GM18505 (cell line): ENCODE measurements around the gene SYCN.

Source experiments
- ATAC-seq: cut with Tn5 transposase; IDR thresholded peaks from one replicate; pipeline ENCODE4 v1.9.1; 2021; ENCODE audit not compliant: unreplicated experiment
- POLR2A ChIP-seq: IDR thresholded peaks from 4 replicates; pipeline ENCODE4 v1.6.1; 2011; ENCODE audit warnings: borderline replicate concordance; ENCODE audit not compliant: insufficient read depth, insufficient read length; ENCODE audit errors: extremely low read depth

SYCN gene

GRCh38 chr19:39192846-39193245 lies 11.2 kb downstream of the SYCN start:
- no peak for ATAC-seq
- no peak for TF ChIP-seq POLR2A

- TF ChIP-seq POLR2A = no peak
- ATAC-seq = no peak
Observed at GRCh38 chr19:39190768-39191167, 13.3 kb downstream of the SYCN start.

DNA sequence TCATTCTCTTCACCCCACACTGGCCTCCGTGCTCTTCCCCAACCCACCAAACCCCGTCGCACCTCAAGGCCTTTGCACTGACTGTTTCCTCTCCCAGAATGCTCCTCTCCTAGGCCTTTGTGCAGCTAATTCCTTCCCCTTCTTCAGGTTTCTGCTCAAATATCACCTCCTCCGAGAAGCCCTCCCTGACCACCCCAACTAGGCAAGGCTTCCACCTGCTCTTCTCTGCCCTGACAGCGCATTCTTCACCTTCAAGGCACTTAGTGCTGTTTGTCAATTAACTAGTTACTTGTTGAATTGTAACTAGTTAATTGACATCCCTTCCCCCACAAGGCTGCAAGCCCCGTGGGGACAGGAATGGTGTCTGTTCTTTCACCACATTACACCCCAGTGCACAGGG lies 15.1 kb downstream of the SYCN start:
- no peak for ATAC-seq
- TF ChIP-seq POLR2A = no peak

DNA sequence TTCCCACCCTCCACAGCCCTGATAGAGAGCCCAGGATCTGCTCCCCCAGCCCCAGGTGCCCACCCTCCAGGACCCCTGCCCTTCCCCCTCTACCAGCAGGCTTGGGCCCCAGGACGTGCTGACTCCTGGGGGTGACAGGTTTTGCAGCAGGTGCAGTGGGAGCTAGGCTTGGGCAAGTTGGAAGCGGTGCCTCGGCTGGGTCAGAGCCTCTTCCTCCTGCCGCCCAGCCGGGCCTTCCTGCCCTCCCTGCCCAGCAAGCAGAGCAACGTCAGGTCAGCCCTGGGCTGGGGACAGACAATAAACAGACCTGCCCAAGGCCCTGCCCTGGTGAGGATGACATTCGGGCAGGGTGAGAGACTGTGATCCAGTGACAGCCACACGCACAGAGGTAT lies 16.5 kb downstream of the SYCN start:
- no peak for ATAC-seq
- no peak for TF ChIP-seq POLR2A

- ATAC-seq = no peak
- TF ChIP-seq POLR2A = no peak
Observed at GRCh38 chr19:39186391-39186790, 17.7 kb downstream of the SYCN start.

- TF ChIP-seq POLR2A = no peak
- no peak for ATAC-seq
Observed at GRCh38 chr19:39183104-39183503, 21.0 kb downstream of the SYCN start.

DNA sequence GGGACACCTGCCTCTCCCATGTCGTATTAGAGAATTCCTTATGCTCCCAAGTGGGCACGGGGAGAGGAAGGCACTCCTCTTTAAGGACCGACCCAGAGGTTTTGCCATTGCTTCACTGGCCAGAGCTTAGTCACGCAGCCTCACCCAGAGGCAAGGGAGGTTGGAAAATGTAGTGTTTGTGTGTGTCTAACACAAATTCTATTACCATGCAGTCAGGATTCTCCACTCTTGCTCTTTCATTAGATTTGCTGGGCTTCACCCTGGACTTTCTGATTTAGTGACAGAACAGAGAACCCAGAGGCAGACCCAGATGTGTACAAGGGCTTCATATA lies 21.9 kb downstream of the SYCN start:
- TF ChIP-seq POLR2A = no peak
- ATAC-seq = no peak

GRCh38 chr19:39181500-39182173 lies 22.4 kb downstream of the SYCN start:
- no peak for TF ChIP-seq POLR2A
- no peak for ATAC-seq

DNA sequence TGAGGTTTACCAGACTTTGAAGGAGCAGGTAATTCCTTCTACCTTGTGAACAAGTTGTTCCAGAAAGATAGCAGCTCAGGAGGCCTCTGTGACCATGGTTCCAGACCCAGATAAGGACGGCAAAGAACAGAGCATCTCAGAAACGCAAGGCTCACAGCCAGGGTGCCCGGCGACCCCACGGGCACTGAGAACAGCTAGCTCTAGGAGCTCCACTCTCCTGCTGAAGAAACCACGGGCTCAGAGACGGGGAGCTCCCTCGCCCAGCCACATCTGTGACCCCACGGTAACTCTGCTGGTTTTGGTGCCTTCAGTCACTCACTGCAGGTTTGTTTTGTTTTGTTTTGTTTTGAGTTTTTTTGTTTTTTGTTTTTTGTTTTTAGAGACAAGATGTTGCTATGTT lies 23.3 kb downstream of the SYCN start:
- no peak for TF ChIP-seq POLR2A
- no peak for ATAC-seq

DNA sequence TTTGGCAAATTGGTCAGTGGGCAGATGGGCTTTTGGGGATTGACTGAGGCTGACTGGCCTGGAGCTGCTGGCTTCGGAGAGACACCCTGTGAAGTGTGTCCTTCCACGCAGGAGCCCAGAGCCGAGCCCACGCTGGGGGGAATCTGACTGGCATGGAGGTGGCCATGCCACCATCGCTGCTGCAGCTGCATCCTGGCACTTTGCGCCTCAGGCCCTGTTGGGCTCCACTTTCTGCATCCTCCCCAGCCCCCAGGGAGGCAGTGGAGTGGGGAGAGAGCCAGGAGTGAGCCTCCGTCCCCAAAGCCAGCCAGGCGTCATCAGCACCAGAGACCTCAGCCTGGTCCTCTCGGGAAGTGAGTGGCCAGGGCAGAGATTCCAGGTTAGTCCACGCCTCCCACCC lies 24.3 kb downstream of the SYCN start:
- TF ChIP-seq POLR2A = no peak

GRCh38 chr19:39178296-39179006 lies 25.6 kb downstream of the SYCN start:
- TF ChIP-seq POLR2A = no peak
- ATAC-seq = no peak

More for the DNA sequence above, 24.3 kb downstream of the SYCN start:
- no peak for ATAC-seq

- ATAC-seq = no peak
- no peak for TF ChIP-seq POLR2A
Observed at GRCh38 chr19:39177736-39178135, 26.3 kb downstream of the SYCN start.

- no peak for TF ChIP-seq POLR2A
- no peak for ATAC-seq
Observed at GRCh38 chr19:39177110-39177699, 26.9 kb downstream of the SYCN start.

DNA sequence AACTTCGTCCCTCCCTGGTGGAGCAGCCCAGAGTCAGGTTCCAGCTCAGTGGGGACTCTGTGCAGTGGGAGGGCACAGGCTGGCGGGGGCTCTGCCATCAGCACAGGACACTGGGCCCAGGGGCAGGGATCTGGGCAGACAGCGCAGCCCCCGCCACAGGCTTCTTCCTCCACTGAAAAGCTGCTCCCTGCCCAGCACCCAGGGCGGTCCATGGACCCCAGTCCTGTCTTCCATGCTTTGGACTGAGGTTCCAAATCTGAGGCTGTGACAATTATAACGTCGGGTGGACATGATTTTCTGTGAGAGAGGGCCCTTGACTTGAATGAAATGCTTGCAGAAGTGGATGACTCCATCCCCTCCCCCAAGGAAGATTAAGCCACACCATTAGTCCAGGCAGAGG lies 28.5 kb downstream of the SYCN start:
- ATAC-seq = no peak
- no peak for TF ChIP-seq POLR2A

DNA sequence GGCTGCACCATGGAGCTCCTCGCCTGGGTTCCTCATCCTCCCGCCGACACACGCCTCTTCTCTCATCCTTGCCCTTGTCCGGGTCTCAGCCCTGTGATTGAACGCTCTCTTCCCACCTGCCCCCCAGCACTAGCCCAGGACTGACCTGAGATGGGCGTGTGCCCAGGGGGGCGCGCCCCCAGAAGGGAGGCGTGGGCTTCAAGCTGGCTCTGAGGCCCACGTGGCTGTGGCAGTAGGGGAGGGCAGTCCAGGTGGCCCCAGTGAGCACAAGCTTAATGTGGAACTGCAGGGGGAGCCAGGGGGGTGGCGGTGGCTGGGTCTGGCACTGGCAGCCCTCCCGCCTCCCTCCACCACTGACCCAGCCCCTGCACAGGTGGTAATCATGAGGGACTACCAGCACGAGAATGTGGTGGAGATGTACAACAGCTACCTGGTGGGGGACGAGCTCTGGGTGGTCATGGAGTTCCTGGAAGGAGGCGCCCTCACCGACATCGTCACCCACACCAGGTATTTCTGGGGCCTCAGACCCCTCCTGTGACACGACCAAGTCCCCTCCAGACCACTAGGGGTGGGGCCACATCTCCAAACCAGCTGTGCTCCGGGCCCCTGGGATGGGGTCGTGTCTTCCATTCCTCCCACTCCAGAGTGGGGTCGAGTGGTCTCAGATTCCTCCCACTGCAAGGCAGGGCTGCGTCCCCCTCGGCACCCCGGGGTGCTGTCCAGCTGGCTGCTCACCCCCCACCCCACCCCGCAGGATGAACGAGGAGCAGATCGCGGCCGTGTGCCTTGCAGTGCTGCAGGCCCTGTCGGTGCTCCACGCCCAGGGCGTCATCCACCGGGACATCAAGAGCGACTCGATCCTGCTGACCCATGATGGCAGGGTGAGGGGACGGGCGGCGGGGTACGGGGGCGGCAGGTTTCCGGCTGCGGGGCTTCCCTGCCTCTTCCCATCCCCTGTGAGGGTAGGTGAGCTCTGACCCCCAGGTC lies 29.2 kb downstream of the SYCN start:
- no peak for TF ChIP-seq POLR2A
- no peak for ATAC-seq
